Vagina (tissue), 2 donors: Measurements from ENCODE around the gene ABI1. TPM values are rescaled to one million over a fixed set of nuclear protein-coding genes. Genes with fewer than 3 reads are reported as not detected.

ENCODE experiments used
- DNase-seq, 2 donors: peaks; one replicate each; pipeline ENCODE4 v3.0.0-alpha.2; 2017; ENCODE audit errors: extremely low spot score in 2 of 2
- H3K27ac ChIP-seq: fragments of 200-600 bp; sonication (generic); one replicate; pipeline ENCODE4 v1.5.1; 2019
- H3K27me3 ChIP-seq: fragments of 200-600 bp; sonication (generic); one replicate; pipeline ENCODE4 v1.5.1; 2019
- H3K36me3 ChIP-seq, 2 donors: fragments of 200-600 bp; sonication (generic); one replicate each; pipeline ENCODE4 v1.5.1; 2017 to 2019
- H3K4me1 ChIP-seq: fragments of 200-600 bp; sonication (generic); one replicate; pipeline ENCODE4 v1.5.1; 2019
- H3K4me3 ChIP-seq, 2 donors: fragments of 200-600 bp; sonication (generic); 1 replicate in 1 of 2; 2 replicates in 1 of 2; pipeline ENCODE4 v1.5.1; 2016 to 2019
- H3K9me3 ChIP-seq: fragments of 200-600 bp; sonication (generic); one replicate; pipeline ENCODE4 v1.5.1; 2019
- CTCF ChIP-seq, 3 experiments: fragments of 450-650 bp in 2 of 3; fragments of 200-600 bp in 1 of 3; sonication (generic) in 1 of 3; IDR thresholded peaks; one replicate each; pipeline ENCODE4 v1.5.1; 2017 to 2019; ENCODE audit warnings: antibody characterized with exemption in 3 of 3, mild to moderate bottlenecking in 2 of 3, moderate library complexity in 2 of 3
- POLR2A ChIP-seq, 2 donors: fragments of 450-650 bp; IDR thresholded peaks; one replicate each; pipeline ENCODE4 v1.6.1; 2017; ENCODE audit warnings: antibody characterized with exemption in 2 of 2, mild to moderate bottlenecking in 2 of 2, moderate library complexity in 2 of 2
- POLR2AphosphoS5 ChIP-seq, 2 donors: sonication (generic); formaldehyde crosslinking; IDR thresholded peaks; one replicate each; pipeline ENCODE4 v1.9.0; 2017; ENCODE audit warnings: antibody characterized with exemption in 2 of 2, mild to moderate bottlenecking in 2 of 2, low read depth in 1 of 2; ENCODE audit not compliant: insufficient read depth in 1 of 2
- intact Hi-C: fragments of 100-400 bp; cut with DNase I; formaldehyde crosslinking; loops from one replicate; pipeline ENCODE4 v1.15.1; 2023
- total RNA-seq: library from RNA; depleted of rRNA; stranded (reverse); fragments of >200 nt; gene quantifications from one replicate; pipeline ENCODE4 v1.2.3, GENCODE V29; 2016

Gene ABI1
- total RNA-seq, 1 donor from 2014 or later = 26.0 TPM

- intact Hi-C loops = no loop called here
- Histone ChIP-seq H3K4me3 (no peak overlapping the region), H3K9me3 (no peaks in the 10 kb centered on the region), H3K4me1 (peaks cover 57% of the 10 kb centered on the region), H3K27ac (no peak overlapping the region), H3K27me3 (no peaks in the 10 kb centered on the region), H3K36me3 (no peaks in the 10 kb centered on the region)
- DNase-seq = no peak
- TF ChIP-seq CTCF (IDR thresholded peaks at IDR 0.05) (no peak), POLR2A (IDR thresholded peaks at IDR 0.05) (no peak), POLR2AphosphoS5 (IDR thresholded peaks at IDR 0.05; ENCODE audit: insufficient read depth in 1 of 2, low read depth in 1 of 2) (no peak)
Observed at GRCh38 chr10:26804418-26805393, 56.1 kb downstream of the ABI1 start.

- Histone ChIP-seq H3K36me3 (no peaks in the 10 kb centered on the region), H3K27me3 (no peaks in the 10 kb centered on the region), H3K4me3 (no peak overlapping the region), H3K9me3 (no peaks in the 10 kb centered on the region), H3K27ac (no peak overlapping the region), H3K4me1 (peaks cover 63% of the 10 kb centered on the region)
- TF ChIP-seq CTCF (IDR thresholded peaks at IDR 0.05) = no peak
- TF ChIP-seq POLR2AphosphoS5 (IDR thresholded peaks at IDR 0.05; ENCODE audit: insufficient read depth in 1 of 2, low read depth in 1 of 2) = no peak
- no peak for TF ChIP-seq POLR2A (IDR thresholded peaks at IDR 0.05)
- DNase-seq = no peak
- intact Hi-C loops = no loop called here
Observed at GRCh38 chr10:26803849-26804248, 56.9 kb downstream of the ABI1 start.

- no peaks in the 10 kb centered on the region for H3K36me3 ChIP-seq
- no peak for DNase-seq
- H3K9me3 ChIP-seq = no peaks in the 10 kb centered on the region
- intact Hi-C loops = no loop called here
- peaks cover 63% of the 10 kb centered on the region for H3K4me1 ChIP-seq
- TF ChIP-seq POLR2AphosphoS5 (IDR thresholded peaks at IDR 0.05; ENCODE audit: insufficient read depth in 1 of 2, low read depth in 1 of 2) = no peak
- TF ChIP-seq POLR2A (IDR thresholded peaks at IDR 0.05) = no peak
- no peak for TF ChIP-seq CTCF (IDR thresholded peaks at IDR 0.05)
- no peak overlapping the region for H3K27ac ChIP-seq
- H3K4me3 ChIP-seq = no peak overlapping the region
- no peaks in the 10 kb centered on the region for H3K27me3 ChIP-seq
Observed at GRCh38 chr10:26802527-26802926, 58.2 kb downstream of the ABI1 start.

- Histone ChIP-seq H3K4me1 (peaks cover 63% of the 10 kb centered on the region), H3K36me3 (no peaks in the 10 kb centered on the region), H3K27me3 (no peaks in the 10 kb centered on the region), H3K9me3 (no peaks in the 10 kb centered on the region), H3K27ac (no peak overlapping the region), H3K4me3 (no peak overlapping the region)
- TF ChIP-seq POLR2AphosphoS5 (IDR thresholded peaks at IDR 0.05; ENCODE audit: insufficient read depth in 1 of 2, low read depth in 1 of 2) (no peak), CTCF (IDR thresholded peaks at IDR 0.05) (no peak), POLR2A (IDR thresholded peaks at IDR 0.05) (no peak)
- no peak for DNase-seq
- intact Hi-C loops = no loop called here
Observed at GRCh38 chr10:26801831-26802230, 58.9 kb downstream of the ABI1 start.

- no peak for TF ChIP-seq POLR2A (IDR thresholded peaks at IDR 0.05)
- TF ChIP-seq CTCF (IDR thresholded peaks at IDR 0.05) = no peak
- TF ChIP-seq POLR2AphosphoS5 (IDR thresholded peaks at IDR 0.05; ENCODE audit: insufficient read depth in 1 of 2, low read depth in 1 of 2) = no peak
- Histone ChIP-seq H3K36me3 (no peaks in the 10 kb centered on the region), H3K9me3 (no peaks in the 10 kb centered on the region), H3K4me1 (peaks cover 60% of the 10 kb centered on the region), H3K27me3 (no peaks in the 10 kb centered on the region), H3K4me3 (no peak overlapping the region), H3K27ac (no peak overlapping the region)
- intact Hi-C loops = no loop called here
- no peak for DNase-seq
Observed at GRCh38 chr10:26801274-26801673, 59.5 kb downstream of the ABI1 start.
